CD4-positive, alpha-beta T cell treated with Interleukin-17A for 1 hour (primary cell): Measurements from ENCODE around the gene DCHS2.

Experiments
- DNase-seq: peaks from one replicate; pipeline ENCODE4 v3.0.0-alpha.2; 2020

DCHS2 gene, protein sequence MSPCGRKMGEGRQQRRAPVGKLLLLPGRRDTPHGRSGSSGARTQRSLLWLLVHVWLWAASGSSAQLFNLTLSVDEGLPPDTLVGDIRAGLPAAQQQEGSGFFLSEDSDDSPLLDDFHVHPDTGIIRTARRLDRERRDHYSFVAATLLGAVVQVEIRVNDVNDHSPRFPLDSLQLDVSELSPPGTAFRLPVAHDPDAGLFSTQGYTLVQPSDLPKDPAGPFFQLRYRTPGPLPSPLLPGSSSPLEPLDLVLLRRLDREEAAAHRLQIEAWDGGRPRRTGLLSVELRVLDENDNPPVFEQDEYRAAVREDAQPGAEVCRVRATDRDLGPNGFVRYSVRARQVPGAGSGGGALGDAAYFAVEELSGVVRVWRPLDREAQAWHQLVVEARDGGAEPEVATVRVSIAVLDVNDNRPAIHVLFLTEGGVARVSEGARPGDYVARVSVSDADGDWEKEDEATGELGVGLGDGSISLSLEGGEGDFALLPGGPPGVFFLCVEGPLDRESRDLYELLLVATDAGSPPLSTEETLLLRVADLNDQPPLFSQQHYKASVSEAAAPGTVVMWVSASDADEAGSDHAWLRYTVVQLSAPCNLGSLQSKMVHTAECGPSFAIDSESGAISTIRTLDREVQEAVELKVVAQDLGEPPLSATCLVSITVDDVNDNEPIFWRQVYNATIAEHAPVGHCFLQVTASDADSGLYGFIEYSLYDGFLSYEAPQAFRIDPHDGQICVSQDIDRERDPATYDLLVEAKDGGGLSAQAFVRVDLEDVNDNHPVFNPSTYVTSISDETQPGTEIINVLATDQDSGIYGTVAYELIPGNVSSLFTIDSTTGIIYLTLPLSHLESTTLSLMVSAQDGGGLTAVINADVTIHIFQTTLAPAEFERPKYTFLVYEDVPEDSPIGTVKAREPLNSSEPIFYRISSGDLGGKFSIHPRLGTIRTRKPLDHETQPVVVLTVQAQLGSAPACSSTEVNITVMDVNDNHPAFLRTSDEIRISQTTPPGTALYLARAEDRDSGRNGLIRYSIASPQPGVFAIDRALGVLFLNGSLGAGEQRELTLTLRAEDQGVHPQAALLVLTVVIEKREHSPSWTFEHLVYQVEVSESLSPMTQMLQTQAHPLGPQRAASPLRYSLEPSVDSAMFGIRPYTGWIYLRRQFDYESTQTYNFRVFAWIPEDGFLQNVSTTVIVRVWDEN (N-terminal part only)

GRCh38 chr4:154491341-154492271 is at the start of gene DCHS2:
Gene DCHS2 (minus strand): TSS chr4:154491799. CDS start chr4:154491355, 444 bp downstream.
- no peak for DNase-seq

- DNase-seq = no peak
Measured at GRCh38 chr4:154534296-154534695, 42.7 kb upstream of the DCHS2 start.

GRCh38 chr4:154529728-154530519 is 38.3 kb upstream of the DCHS2 start:
- no peak for DNase-seq

GRCh38 chr4:154528869-154529268 is 37.3 kb upstream of the DCHS2 start:
- DNase-seq = no peak

GRCh38 chr4:154527308-154527707 is 35.7 kb upstream of the DCHS2 start:
- no peak for DNase-seq

DNA sequence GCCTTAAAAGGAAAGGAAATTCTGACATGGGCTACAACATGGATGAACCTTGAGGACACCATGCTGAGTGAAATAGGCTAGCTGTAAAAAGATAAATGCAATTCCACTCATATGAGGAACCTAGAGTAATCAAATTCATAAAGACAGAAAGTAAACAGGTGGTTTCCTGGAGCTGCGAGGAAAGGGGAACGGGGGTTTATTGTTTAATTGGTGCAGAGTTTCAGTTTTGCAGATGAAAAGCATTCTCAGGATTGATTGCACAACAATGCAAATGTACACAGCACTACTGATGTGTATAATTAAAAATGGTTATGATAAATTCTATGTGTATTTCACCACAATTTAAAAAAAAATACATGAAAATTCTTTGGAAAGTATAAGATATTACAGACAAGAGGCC is 34.6 kb upstream of the DCHS2 start:
- no peak for DNase-seq

- DNase-seq = no peak
Measured at GRCh38 chr4:154521607-154522006, 30.0 kb upstream of the DCHS2 start.

DNA sequence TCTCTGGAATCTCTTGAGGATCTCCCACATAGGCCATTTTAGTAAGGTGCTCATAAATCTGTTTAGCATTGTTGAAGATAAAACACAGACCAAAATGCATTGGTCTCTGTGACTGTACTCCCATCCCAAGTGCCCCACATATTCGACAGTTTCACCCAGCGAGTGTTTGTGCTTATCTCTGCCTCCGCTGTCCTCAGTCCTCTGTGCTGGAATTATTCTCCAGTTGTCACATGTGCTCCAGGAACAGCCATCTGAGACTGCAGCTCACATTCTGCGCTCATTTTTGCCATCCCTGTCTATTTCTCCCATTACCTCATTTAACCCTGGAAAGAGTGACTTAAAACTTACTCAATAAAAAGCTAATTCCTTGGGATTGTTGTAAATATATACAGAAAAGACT is 27.6 kb upstream of the DCHS2 start:
- DNase-seq = no peak

- DNase-seq = no peak
Measured at GRCh38 chr4:154517591-154517990, 26.0 kb upstream of the DCHS2 start.

GRCh38 chr4:154516318-154517029 is 24.9 kb upstream of the DCHS2 start:
- no peak for DNase-seq

DNA sequence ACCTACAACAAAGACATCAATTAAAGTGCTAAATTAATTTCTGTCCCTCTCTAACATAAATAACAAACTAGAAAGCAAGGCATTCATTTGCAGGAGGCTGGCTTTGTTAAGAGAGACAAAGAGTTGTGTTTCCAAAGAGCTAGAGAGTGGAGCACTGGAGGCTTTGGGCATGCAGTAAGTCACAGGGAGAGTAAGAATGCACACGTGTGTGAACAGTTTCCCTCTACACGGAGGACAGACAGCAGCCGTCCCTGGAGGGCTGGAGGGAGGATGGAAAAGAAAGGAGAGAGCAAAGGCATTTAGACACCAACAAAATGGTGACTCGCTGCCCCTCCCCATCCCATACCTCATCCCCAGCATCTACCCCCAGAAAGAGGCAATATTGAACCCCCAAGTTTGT is 20.4 kb upstream of the DCHS2 start:
- DNase-seq = no peak

DNA sequence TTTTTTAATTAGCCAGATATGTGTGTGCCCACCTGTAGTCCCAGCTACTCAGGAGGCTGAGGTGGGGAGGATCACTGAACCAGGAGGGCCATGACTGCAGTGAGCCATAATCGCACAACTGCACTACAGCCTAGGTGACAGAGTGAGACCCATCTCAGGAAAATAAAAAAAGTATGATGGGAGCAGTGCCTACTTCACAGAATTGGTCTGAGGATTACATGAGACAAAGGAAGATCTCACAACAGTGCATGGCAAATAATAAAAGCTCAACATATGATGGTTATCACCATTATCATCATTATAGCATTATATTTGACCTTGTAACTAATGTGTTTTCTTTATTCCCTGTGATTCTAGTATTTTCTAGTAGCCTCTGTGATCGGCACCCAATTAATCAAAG is 19.9 kb upstream of the DCHS2 start:
- DNase-seq = no peak

- DNase-seq = no peak
Measured at GRCh38 chr4:154507156-154507555, 15.6 kb upstream of the DCHS2 start.

GRCh38 chr4:154506253-154506652 is 14.7 kb upstream of the DCHS2 start:
- no peak for DNase-seq

- DNase-seq = peak; percentile 2
Measured at GRCh38 chr4:154503598-154503997, 12.0 kb upstream of the DCHS2 start.

DNA sequence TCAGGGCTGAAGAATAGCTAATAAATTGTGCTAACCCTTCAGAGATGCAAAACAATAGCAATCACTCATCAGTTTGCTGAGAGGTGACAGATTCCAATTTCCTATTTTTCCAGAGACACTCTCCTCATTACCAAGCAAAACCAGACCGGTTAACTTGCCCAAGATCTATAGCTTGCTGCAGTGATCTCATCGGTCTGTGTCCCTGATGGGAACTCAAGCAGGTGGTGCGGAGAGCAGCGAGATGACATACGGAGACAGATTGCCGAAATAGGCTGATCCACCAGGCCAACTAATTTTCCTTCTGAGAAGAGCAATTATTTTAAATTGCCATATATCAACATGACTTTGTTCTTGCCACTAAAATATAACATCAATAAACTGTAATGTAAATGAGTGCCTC is 10.5 kb upstream of the DCHS2 start:
- DNase-seq = no peak

- no peak for DNase-seq
Measured at GRCh38 chr4:154497889-154498288, 6.3 kb upstream of the DCHS2 start.

GRCh38 chr4:154495867-154496266 is 4.3 kb upstream of the DCHS2 start:
- no peak for DNase-seq

DNA sequence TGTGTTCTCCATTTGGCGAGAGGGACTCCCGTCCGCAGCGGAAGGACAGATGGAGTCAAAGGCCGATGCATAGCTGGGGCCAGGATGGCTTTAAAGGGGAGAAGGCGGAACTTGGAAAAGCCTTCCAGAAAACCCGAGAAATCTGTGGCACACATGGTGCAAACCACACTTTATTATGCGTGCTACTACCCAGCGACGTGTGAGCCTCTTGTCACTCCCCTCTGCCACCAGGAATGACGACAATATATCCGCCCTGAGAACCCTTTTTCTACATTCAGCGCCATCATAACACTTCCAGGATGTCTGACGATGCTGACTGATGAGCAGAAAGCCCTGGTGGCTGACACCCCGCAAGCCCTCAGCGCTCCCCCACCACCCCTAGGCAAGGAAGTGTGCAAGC is 689 bp upstream of the DCHS2 start:
- no peak for DNase-seq

- DNase-seq = no peak
Measured at GRCh38 chr4:154490583-154491340, 837 bp downstream of the DCHS2 start.
